Body of pancreas (tissue), 4 donors: ENCODE data around the gene MUC12.
"Not testable (repeated sequence)": the region's sequence is repeated elsewhere in the genome, so short reads cannot be mapped to it uniquely, and the experiment has no call there.

Experiments
- CTCF ChIP-seq, 7 experiments: fragments of 450-650 bp in 4 of 7; fragments of 200-600 bp in 3 of 7; sonication (generic) in 3 of 7; IDR thresholded peaks; one replicate each; pipeline ENCODE4 v1.5.1; 2016 to 2019; ENCODE audit warnings: antibody characterized with exemption in 7 of 7
- POLR2A ChIP-seq, 3 donors: fragments of 450-650 bp; IDR thresholded peaks; one replicate each; pipeline ENCODE4 v1.6.1; 2016; ENCODE audit warnings: antibody characterized with exemption in 3 of 3, mild to moderate bottlenecking in 2 of 3

GRCh38 chr7:101065162-101065561, 95.8 kb downstream of the MUC12 start:
- not testable (repeated sequence) for TF ChIP-seq CTCF, POLR2A (IDR thresholded peaks at IDR 0.05)
